Renal pelvis (tissue), 4 donors: ENCODE measurements around the gene NKX2-1. TPM values are rescaled to one million over a fixed set of nuclear protein-coding genes. Genes with fewer than 3 reads are reported as not detected.
"Not testable (repeated sequence)": the region's sequence is repeated elsewhere in the genome, so short reads cannot be mapped to it uniquely, and the experiment has no call there.

Experiments
- DNase-seq: peaks from one replicate; pipeline ENCODE4 v3.0.0-alpha.2; 2013
- polyA plus RNA-seq, 3 donors: library from polyadenylated mRNA; unstranded; fragments of 120-200 nt; gene quantifications; one replicate each; pipeline ENCODE4 v1.2.1, GENCODE V29; 2013; ENCODE audit not compliant: insufficient read length in 3 of 3

Gene NKX2-1
- polyA plus RNA-seq, 3 donors, result not detected

DNA sequence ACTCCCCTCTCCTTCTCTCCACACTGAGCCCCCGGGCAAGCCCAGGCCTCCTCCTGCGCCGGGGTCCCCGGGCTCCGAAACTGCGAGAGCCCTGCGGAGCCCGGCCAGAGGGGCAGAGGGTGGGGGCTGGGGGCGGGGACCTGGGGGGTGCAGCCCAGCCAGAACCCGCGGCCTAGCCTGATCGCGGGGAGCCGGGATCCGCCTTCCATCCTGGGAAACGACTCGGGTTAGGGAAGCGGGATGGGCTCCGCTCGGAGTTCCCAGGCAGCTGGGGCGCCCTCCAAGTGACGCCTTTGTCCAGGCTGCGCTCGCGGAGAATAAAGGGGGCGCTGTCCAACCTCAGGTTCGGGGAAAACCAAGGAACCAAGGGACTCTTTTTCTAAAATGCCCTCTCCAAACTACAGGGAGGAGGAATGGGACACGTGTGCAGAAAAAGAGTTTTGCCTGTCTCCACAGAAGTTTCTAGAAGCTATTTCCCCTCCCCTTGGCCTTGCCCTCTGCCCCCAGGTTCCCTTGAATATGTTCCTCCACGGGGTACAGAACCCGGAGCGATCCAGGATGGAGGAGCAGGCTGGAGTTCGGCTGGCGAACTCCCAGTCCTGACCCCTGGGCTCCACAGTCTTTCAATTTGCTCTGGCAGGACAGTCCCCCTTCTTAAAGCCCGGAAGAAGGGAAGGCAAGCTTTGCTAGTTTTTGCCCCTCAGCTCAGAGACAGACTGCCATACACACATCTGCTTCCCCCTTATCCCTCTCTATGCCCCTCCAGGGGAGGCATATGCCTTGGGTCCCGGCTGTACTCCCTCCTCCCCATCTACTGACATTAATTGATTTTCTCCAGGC, 13.9 kb downstream of the NKX2-1 start:
- no peak for DNase-seq

DNA sequence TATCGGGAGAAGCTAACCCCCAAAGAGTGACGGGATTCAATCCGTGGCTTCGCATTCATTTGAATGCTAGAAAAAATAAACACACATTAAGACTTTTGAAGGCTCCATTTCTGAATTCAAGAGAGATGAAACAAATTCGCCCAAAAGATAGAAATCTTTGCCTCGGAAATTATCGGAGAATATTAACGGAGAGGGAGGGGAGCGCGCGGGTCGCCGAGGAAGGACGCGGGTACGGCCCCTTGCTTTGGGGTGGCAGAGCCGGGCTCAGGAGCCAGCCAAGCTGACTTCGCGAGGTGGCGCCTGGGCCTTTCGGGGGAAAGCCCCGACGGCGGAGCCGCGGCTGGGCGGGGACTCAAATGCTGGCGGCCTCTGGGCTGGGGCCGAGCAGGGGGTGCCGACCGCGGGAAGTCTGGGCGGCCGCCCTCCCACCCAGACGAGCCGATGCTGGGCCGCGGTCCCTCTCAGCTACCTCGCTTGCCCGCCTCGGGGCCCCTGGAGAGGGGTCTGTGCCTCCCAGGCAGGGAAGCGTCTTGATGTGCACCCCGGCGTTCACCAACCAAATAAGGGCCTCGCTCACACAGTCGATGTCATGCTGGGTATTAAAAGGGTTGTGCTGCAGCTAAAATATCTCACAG, 14.7 kb downstream of the NKX2-1 start:
- no peak for DNase-seq

DNA sequence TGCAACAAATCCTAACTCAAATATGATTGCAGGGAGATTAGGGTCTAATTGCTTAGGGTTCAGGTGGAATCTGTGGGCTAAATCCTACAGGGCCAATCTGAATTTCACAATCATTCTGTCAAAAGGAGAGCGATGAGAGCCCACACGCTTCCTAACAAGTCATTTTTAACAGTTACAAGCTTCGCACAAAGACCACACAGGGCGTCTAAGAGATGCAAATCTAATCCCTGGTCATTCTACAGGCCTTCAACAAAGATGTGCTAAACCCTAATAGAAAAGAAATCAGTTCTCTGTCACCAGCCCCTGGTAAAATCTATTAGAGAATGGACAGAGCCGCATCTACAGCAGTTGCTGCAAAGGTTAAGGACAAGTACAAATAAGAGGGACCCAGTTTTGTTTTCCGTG, 15.3 kb downstream of the NKX2-1 start:
- DNase-seq, result no peak

DNA sequence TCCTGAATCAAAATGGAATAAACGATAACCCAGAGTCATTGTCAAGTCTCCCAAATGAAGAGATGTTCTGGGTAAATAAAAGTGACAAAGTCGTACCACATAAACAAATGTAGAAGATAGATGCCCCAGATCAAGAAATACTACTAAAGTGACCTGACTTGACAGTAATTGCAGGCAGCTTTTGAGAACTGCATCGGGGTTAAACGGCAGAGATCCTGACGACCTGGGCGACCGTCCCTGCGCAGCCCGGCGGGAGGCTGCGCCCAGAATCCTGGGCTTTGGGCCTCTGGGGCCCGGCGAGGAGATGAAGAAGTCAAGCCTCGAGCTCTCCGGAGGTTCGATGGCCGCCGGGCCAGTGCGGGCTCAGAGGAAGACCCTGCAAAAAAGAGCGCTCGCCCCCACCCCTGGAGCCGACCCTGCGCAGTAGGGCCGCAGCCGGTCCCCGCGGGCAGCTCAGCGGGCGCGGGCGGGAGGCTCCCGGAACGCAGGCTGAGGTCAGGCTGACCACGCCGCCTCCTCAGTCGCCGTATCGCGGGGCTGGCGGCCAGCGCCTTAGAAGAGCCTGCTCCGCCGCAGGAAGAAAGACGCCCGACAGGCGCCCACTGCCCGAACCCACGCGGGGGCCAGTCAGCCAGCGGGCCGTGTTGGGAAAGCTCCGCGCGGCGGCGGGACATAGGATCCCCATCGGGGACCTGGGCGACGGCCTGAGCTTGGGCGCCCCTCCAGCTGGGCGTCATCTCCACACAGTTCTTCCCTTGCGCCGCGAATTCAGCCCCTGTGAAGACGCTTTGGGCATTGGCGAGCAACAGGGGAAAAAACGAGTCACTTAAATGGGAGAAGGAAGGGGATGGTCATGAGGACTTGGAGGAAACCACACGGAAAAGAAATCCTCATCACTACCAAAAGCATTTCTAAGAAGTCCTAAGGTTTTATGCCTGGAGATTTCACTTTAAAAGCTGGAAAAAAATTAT, 16.0 kb downstream of the NKX2-1 start:
- no peak for DNase-seq

DNA sequence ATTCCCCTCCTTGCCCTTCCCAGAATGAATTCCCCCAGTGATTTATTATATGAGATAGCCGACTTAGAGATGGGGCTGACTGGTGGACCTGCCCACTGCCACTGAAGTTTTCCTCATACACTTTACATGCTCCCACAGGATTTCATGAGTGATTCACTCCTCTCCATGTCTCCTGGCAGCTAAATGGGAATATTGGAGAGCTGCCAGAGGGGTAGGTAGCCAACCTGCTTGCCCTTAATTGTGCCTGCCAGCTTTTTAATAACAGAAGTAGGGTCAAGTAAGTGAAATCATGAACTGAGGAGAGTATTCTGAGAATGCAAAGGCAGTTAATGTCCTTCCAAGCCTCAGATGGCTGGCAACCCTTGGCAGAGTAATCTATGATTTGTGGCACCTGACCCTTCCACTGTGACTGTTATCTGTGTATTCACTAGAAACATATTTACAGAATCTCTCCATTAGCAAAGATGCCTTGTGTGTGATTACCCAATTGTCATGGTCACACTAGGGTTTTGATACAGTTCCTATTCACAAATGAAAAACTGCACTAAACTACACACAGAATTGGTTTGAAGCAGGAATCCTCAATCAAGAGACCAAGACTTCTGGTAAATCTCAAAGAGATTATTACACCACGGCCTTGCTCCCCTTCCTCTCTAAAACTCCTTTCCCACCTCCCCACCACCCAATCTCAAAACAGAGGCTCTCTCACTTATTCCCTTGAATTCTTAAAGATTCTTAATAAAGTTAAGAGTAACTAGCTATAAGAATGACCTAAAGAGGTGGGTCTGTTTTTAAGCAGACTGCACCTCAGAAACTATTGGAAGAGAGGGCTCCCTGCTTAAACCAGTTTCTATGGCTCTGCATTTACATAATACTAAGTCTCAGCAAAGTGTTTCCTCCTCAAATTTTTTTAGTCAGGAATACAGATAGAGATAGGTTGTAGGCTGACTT, 17.2 kb downstream of the NKX2-1 start:
- DNase-seq, result no peak

DNA sequence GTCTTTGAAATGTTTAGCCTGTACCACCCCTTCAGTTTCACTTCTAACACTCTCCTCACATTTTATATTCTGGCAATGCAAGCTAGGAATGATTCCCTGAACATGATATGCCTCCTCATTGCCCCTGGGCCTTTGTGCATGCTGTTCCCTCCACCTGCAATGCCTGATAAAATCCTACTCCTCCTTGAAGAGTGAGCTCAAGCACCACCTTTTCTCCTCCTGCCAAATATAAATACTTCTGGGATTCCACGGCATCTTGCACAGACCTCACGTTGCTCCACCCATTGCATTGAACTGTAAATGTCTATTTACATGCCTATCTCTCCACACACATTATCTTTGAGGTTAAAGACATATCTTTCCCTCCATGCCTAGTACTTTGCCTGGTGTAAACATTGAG, 21.1 kb downstream of the NKX2-1 start:
- no peak for DNase-seq

DNA sequence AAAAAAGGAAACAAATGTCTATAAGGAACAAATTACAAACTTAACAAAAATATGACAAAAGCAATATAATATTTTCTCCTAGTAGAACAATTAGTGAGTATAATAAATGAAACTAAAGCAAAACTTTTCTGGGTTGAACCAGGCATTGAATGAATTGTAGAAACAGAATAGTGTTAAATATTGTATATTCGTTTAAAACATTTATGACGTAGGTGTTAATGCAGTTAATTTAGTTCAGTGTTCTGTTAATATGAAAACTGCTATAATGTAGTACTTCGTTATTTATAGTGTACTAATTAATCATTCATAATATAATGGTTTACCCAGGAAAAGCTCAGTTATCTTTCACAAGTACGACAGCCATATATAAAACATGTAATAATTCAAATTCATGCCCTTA, 23.7 kb downstream of the NKX2-1 start:
- DNase-seq, result no peak

DNA sequence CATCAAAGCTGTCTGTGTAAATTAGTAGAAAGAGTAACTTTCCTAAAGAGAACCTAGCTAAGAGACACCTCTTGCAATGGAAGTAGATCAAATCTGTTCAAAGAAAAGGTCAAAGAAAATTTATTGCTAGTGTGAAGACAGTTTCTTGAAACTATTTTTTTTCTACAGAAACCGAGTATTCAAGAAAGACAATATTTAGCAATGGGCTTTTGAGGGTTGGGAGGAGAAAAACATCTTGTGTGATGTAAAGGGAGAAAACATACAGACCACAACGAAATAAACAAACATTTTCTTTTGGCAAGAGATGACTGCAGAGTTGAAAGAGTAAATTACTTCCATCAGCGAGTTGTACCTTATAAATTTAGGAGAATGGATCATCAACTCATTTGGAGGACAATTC, 24.4 kb downstream of the NKX2-1 start:
- no peak for DNase-seq

DNA sequence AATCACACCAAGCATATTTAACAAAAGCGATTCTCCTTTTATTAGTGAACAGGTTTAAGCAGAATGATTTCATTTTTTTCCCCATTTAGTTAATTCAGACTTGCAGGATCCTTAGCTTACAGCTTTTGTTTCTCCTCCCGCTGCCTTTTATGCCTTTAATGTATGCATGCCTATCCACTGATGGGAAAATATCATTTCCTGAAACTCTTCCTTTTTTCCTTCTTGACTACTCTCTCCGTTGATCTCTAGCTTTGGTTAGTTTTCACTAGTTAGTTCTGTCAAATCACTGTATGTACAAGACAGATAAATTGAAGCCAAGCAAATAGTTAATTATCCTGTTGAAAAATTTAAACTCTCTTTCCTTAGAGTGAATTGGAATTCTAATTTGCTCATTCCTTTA, 26.3 kb downstream of the NKX2-1 start:
- no peak for DNase-seq

DNA sequence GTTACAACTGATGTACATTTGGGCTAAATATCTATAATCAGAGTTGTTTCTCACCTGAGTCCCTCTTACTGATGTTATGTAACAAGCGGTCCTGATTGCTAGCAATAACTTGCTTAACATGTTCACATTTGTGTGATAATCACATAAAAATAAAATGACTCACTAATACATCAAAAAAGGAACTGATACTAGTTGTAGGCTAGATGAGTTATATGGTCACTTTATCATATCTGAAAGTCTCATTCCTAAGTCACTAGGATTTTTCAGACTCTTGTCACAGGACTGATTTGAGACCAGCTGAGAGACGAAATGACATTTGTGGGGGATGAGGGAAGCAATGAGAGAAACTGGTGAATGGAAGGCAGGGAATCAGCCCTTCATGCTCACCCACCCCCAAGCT, 34.3 kb downstream of the NKX2-1 start:
- DNase-seq, result no peak

DNA sequence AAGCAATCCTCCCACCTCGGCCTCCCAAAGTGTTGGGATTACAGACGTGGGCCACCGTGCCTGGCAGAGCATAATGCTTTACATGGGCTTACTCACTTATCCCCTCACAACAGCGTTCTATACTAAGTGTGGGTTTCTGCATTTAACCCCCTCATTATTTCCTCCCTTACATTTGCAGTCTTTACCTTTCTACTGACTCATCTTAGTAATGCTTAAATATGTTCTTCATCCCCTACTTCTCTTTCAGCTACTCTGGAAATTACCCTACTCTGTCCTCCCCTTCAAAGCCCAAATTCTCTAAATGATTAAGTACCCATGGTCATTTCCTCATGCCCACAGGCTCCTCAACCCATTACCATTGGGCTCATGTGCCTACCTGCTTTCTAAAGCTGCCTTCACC, 40.7 kb downstream of the NKX2-1 start:
- no peak for DNase-seq

DNA sequence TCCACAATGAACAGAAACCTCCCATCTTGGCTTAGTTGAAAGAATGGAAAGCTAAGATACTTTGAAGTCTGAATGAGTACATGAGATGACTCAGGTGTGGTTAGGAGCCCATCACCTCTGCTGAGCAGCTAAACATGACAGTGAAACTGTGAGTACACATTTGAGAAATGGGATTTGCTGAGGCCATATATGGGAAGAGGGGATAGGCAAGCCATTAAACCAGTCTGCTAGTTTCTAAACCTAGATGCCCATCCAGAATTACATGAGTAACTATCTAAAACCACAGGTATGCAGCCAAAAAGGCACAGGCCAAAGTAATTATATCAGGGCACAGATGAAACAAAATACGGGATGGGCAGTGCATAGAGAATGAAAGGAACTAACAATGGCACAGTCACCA, 41.2 kb downstream of the NKX2-1 start:
- no peak for DNase-seq

DNA sequence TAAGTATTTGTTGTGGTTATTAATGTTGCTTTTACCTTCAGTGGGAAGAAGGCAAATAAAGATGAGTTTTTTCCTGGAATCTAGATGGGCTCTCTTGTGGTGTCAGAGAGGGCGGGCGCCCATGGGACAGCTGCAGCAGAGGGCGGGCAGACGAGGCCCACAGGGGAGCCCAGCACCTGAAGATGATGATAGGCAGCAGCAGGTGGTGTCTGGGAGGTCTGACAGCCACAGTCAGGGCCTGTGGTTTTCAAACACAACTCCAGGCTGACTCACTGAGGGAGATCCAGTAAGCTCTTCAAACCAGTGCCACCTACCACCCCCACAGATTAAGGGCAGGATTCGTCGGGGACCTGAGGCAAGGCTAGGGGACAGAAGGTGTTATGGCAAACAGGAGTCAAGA, 42.8 kb downstream of the NKX2-1 start:
- no peak for DNase-seq

DNA sequence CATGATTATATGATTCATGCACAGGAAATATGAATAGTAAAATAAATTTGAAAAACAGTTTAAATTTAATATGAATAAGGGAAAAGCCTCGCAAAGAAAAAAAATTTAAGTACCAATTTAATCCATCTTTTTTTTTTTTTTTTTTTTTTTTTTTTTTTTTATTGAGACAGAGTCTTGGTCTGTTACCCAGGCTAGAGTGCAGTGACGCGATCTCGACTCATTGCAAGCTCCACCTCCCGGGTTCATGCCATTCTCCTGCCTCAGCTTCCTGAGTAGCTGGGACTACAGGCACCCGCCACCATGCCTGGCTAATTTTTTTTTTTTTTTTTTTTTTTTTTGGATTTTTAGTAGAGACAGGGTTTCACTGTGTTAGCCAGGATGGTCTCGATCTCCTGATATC, 44.0 kb downstream of the NKX2-1 start:
- not testable (repeated sequence) for DNase-seq

DNA sequence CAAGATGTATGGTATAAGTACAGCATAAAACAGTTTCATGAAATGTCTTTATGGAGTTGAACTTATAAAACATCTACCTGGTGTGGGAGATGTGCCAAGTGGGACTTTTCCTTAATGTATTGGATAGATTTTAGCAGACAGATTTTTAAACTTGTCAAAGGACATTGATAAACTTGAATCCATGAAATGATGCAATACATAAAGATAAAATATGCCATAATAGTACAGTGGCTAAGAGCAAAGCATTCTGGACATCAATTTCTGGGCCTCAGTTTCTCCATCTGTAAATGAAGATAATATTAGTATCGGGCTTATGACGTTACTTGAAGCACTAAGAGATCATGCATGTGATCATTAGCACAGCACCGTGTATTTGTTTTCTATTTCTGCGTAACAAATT, 45.4 kb downstream of the NKX2-1 start:
- no peak for DNase-seq

DNA sequence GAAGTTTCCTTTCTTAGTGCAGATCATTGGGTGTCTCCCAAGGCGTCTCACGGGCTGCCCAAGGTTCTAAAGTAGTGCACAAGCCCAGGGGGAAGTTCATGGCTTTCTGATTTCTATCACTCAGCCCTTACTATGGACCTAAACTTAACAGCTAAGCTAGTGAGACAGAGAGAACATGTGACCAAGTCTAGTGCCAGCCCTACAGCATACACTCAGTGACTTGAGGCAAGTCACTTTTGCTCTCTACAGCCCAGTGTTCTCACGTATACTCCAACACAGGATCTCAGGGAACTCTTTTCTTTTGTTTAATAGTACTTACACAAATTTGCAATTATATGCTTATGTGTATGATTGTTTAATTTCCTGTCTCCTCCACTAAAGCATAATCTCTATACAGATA, 48.6 kb downstream of the NKX2-1 start:
- DNase-seq, result no peak

DNA sequence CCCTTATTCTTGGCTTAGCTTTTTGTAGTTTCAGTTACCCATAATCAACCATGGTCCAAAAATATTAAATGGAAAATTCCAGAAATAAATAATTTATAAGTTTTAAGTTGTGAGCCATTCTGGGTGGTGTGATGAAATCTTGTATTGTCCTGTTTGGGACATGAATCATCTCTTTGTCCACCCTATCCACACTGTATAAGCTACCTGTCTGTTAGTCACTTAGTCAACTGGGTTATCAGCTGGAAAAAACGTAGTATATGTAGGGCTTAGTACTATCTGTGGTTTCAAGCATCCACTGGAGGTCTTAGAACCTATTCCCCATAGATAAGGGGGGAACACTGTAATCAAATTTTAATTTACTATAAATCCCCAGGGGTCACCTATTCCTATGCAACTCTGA, 52.7 kb downstream of the NKX2-1 start:
- DNase-seq, result no peak
